GM18907 (cell line): Measurements from ENCODE around the gene SLC6A9.

Experiments used
- ATAC-seq: cut with Tn5 transposase; IDR thresholded peaks from one replicate; pipeline ENCODE4 v1.9.1; 2021; ENCODE audit warnings: mild to moderate bottlenecking, moderate library complexity; ENCODE audit not compliant: unreplicated experiment

Gene SLC6A9

DNA sequence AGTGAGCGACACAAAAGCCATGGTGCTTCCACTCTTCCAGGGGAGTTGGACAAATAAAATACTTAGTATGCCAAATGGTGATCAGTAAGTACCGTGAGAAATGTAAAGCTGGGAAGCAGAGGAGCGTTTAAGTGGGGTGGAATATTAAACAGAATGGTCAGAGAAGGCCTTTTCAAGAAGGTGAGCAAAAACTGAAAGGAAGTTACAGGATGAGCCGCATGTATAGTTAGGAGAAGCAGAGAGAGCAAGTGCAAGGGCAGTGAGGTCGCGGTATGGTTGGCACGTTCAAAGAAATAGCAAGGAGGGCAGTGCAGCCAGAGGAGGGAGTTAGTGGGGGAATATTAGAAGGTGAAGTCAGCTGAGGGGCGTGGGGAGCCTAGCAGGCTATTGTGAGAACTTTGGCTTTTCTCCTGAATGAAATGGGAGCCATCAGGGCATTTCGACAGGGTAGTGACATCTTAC, 57.2 kb downstream of the SLC6A9 start:
- no peak for ATAC-seq

DNA sequence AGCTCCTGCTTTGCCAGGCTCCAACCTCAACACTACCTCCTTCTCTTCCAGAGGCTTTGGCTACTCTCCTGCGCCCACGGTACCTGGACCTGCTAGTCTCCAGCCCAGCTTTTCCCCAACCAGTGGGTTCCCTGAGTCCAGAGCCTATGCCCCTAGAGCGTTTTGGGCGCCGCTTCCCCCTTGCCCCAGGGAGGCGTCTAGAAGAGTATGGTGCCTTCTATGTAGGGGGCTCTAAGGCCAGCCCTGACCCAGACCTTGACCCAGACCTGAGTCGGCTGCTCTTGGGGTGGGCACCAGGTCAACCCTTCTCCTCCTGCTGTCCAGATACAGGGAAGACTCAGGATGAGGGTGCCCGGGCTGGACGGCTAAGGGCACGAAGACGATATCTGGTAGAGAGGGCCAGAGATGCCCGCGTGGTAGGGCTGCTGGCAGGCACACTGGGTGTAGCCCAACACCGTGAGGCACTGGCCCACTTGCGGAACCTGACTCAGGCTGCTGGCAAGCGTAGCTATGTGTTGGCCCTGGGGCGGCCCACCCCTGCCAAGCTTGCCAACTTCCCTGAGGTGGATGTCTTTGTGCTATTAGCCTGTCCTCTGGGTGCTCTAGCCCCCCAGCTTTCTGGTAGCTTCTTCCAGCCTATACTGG, 59.8 kb downstream of the SLC6A9 start:
- ATAC-seq = no peak

DNA sequence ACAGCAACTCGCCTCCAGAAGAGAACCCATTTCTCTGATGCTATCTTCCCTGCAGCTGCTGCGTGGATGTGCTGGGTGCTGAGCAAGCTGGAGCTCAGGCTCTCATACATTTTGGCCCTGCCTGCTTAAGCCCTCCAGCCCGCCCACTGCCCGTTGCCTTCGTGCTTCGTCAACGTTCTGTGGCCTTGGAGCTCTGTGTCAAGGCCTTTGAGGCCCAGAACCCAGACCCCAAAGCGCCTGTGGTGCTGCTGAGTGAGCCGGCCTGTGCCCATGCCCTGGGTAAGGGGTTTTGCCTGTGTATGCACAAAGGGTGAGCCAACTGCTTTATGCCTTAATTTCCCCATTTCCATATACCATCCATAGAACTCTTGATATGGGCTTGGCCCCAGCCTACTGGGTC, 60.4 kb downstream of the SLC6A9 start:
- ATAC-seq = no peak

DNA sequence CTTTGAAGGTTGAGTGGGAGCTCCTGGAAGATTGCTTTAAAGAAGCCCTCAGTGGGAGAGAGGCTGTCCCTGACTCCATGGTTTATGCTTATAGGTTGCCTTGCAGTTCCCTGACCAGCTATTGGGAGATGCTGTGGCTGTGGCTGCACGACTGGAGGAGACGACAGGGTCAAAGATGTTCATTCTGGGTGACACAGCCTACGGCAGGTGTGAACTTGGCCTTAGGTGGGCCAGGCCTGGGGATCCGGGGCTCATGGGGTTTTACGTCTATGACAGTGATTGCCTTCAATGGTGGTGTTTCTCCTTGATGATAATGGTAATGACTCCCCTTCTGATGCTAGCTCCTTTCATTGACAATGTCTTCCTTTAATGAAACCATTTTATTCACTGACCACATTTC, 60.8 kb downstream of the SLC6A9 start:
- ATAC-seq = no peak

- ATAC-seq = peak; percentile 71
Measured at GRCh38 chr1:43969746-43970466, 61.4 kb downstream of the SLC6A9 start, which contains the start of gene DPH2. Gene DPH2, plus strand, starts transcription at chr1:43970010. Its CDS starts 166 bp downstream, at chr1:43970176.

GRCh38 chr1:43969416-43969745, 61.9 kb downstream of the SLC6A9 start:
- ATAC-seq = no peak

- ATAC-seq = no peak
Measured at GRCh38 chr1:43968348-43968948, 62.8 kb downstream of the SLC6A9 start.

DNA sequence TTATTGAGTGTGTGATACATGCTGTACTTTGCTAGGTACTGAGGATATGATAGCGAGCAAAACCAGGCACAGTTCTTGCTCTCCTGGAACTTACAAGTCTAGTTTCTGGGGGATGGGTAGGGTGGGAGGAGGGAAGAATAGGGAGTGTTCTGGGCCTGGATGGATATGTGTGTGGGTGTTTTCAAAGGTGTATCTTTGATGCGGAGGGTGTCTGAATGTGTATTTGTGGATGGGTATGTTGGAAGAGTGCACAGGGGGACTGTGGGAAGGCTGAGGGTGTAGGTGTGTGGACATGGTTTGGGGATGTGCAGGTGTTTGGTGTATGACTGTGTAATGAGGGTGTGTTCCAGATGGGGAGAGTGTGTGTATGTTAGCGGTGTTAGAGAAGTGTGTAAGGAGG, 65.9 kb downstream of the SLC6A9 start:
- no peak for ATAC-seq

GRCh38 chr1:43963890-43964289, 67.4 kb downstream of the SLC6A9 start:
- no peak for ATAC-seq

GRCh38 chr1:43963006-43963405, 68.3 kb downstream of the SLC6A9 start:
- ATAC-seq = no peak

GRCh38 chr1:43962324-43962723, 68.9 kb downstream of the SLC6A9 start:
- ATAC-seq = no peak

DNA sequence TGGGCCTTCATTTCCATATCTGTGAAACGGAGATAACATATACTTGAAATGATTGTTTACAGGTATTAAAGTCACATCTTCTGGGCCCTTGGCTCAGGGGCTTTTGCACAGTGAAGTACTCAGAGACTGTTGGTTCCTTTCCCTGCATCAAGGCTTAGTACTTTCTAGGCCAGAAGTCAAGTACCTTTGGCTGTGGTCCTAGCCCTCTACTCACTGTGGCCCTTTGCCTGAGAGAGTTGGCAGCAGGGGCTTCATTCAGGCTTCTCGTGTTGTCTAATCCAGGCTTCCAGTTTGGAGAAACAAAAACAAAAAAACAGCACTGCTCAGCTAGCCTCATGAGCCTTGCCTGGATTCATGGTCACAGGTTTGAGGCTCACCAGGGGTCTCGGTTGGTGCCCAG, 69.6 kb downstream of the SLC6A9 start:
- no peak for ATAC-seq

DNA sequence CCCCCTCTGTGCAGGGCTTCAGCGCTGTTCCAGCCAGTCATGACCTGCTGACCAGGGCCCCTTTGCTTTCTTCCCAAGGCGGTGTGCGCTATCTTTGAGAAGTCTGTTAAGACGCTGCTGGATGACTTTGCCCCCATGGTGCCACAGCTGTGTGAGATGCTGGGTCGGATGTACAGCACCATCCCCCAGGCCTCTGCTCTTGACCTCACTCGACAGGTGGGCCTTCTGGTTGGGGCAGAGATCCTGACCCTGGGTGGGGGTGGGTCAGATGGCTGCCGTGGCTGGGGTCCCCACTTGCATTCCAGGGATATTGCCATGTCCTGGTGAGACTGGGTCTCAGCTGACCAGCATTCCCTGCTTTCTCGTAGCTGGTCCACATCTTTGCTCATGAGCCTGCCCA, 70.5 kb downstream of the SLC6A9 start:
- ATAC-seq = no peak

GRCh38 chr1:43958351-43959255, 72.7 kb downstream of the SLC6A9 start:
- ATAC-seq = no peak

GRCh38 chr1:43957407-43958040, 73.7 kb downstream of the SLC6A9 start:
- ATAC-seq = no peak

- no peak for ATAC-seq
Measured at GRCh38 chr1:43956234-43956633, 75.0 kb downstream of the SLC6A9 start.

DNA sequence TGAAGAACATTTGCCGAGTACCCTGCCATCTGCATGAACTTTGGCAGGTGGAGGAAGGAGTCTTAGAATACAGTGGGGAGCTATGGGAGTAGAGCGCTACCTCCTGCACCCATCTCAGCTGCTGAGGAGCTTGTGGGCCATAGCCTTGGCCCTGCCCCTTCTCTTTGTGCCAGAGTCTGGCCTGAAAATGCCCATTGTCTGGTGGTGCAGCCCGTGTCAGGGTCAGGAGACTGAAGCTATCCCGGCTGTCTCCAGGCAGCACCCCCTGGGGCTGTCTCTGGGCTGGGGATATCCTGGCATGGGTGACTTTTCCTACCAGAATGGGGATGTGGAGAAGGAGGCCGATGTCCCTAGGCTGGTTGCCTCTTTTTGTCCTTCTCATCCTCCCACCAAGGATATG, 77.2 kb downstream of the SLC6A9 start:
- ATAC-seq = no peak

DNA sequence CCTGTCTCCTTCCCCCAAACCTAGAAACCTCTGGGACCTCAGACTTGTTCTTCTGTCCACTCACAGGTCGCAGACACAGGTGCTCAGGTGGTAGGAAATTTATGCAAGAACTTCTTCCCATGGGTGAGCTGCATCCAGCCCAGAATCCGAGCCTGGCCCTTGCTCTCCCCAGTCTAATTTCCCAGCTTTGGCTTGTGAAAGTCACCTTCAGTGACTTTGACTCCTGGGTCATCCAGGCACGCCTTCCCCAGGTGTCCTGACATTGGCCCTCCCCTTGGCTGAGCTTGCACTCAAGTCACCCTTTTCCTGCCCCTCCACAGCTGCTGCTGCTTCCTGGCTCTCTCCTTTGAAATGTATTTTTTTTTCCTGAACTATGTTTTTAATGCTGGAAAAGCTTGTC, 77.9 kb downstream of the SLC6A9 start:
- no peak for ATAC-seq

DNA sequence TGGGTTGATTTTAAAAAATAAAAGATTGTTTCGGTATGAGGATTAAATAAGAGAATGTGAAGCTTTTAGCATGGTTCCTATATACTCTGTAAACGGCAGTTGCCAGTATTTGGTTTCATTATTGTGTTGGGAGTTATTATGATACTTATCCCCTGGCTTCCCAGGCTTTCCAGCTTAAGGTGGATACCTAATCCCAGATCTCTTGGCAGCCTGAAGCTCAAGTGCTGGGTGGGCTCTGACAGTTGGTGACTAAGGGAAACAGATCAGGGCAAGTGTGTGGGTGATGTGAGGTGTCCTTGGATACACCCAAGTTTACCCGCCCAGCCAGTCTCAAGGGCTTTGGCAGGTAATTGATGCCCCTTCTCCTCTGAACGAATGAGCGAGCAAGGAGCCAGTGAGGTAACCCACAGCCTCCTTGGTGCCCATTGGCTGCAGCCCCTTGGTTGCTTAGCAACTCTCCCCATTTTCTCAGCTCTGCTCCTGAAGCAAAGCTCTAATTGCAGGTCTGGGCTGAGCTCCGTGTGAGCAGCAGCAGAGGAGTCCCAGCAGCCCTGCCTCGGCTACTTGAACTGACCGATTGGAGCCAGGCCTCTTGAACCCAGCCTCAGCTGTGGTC, 78.4 kb downstream of the SLC6A9 start:
- no peak for ATAC-seq
